Measurements from ENCODE around the gene SMCO2.

GRCh38 chr12:27549801-27550652 lies 103.5 kb downstream of the SMCO2 start:
- TF ChIP-seq CTCF (IDR thresholded peaks at IDR 0.05 in 8 of 11, conservative IDR thresholded peaks at IDR 0.05 in 3 of 11) (no peak), POLR2AphosphoS5 (IDR thresholded peaks at IDR 0.05) (peak in 2 of 3 donors; percentile 56 to 82), POLR2A (IDR thresholded peaks at IDR 0.05) (no peak)
